GM23338 (cell line): ENCODE measurements around the gene UBN2. TPM values are rescaled to one million over a fixed set of nuclear protein-coding genes. Genes with fewer than 3 reads are reported as not detected.

Source experiments
- ATAC-seq: fragments of 200-7000 bp; cut with Tn5 transposase; 3 replicates; pipeline ENCODE4 v1.9.1; 2020
- DNase-seq: peaks from one replicate; pipeline ENCODE4 v3.0.0-alpha.2; 2015; ENCODE audit warnings: low spot score
- H2AFZ ChIP-seq: fragments of 200-600 bp; sonication (generic); 2 replicates; pipeline ENCODE4 v1.8.0; 2016; ENCODE audit warnings: antibody characterized with exemption, mild to moderate bottlenecking, moderate library complexity
- H3F3A ChIP-seq: fragments of 200-600 bp; sonication (generic); replicated peaks from 2 replicates; pipeline ENCODE4 v1.8.0; 2017; ENCODE audit warnings: antibody characterized with exemption, mixed run types, low read depth
- H3K27ac ChIP-seq: fragments of 200-600 bp; sonication (generic); 2 replicates; pipeline ENCODE4 v1.6.1; 2016; ENCODE audit warnings: low read depth
- H3K27me3 ChIP-seq: fragments of 200-600 bp; sonication (generic); 2 replicates; pipeline ENCODE4 v1.8.0; 2016; ENCODE audit warnings: mild to moderate bottlenecking, mixed run types, moderate library complexity; ENCODE audit not compliant: insufficient read depth
- H3K36me3 ChIP-seq: fragments of 200-600 bp; sonication (generic); 2 replicates; pipeline ENCODE4 v1.8.0; 2016; ENCODE audit warnings: mild to moderate bottlenecking; ENCODE audit not compliant: insufficient read depth
- H3K4me1 ChIP-seq: fragments of 200-600 bp; sonication (generic); 2 replicates; pipeline ENCODE4 v1.8.0; 2016; ENCODE audit warnings: mild to moderate bottlenecking, moderate library complexity; ENCODE audit not compliant: insufficient read depth
- H3K4me2 ChIP-seq: fragments of 200-600 bp; sonication (generic); 2 replicates; pipeline ENCODE4 v1.7.1; 2017; ENCODE audit warnings: mixed run types
- H3K4me3 ChIP-seq: fragments of 200-600 bp; sonication (generic); 2 replicates; pipeline ENCODE4 v1.6.1; 2016; ENCODE audit warnings: mixed run types
- H3K79me2 ChIP-seq: fragments of 200-600 bp; sonication (generic); replicated peaks from 2 replicates; pipeline ENCODE4 v1.8.0; 2017; ENCODE audit warnings: mild to moderate bottlenecking; ENCODE audit not compliant: insufficient read depth
- H3K9me2 ChIP-seq: fragments of 200-600 bp; sonication (generic); 2 replicates; pipeline ENCODE4 v1.8.0; 2017; ENCODE audit not compliant: insufficient read depth
- H4K20me1 ChIP-seq: fragments of 200-600 bp; sonication (generic); replicated peaks from 2 replicates; pipeline ENCODE4 v1.8.0; 2017; ENCODE audit warnings: mild to moderate bottlenecking; ENCODE audit not compliant: insufficient read depth
- H3K27ac Mint-ChIP-seq: 2 replicates; pipeline ENCODE4 v1.8.0; 2020; ENCODE audit warnings: inconsistent platforms, mild to moderate bottlenecking, moderate library complexity, mixed read lengths
- H3K27me3 Mint-ChIP-seq: 3 replicates; pipeline ENCODE4 v1.8.0; 2022; ENCODE audit warnings: low read depth, mild to moderate bottlenecking, moderate library complexity, mixed read lengths, inconsistent platforms; ENCODE audit not compliant: insufficient read depth, poor library complexity
- H3K36me3 Mint-ChIP-seq: 3 replicates; pipeline ENCODE4 v1.8.0; 2021; ENCODE audit warnings: low read depth, mild to moderate bottlenecking, inconsistent platforms, moderate library complexity, mixed read lengths
- H3K4me1 Mint-ChIP-seq: 3 replicates; pipeline ENCODE4 v1.8.0; 2020; ENCODE audit warnings: mild to moderate bottlenecking, inconsistent platforms, mixed read lengths
- H3K4me3 Mint-ChIP-seq: 3 replicates; pipeline ENCODE4 v1.8.0; 2021; ENCODE audit warnings: moderate library complexity, mild to moderate bottlenecking, inconsistent platforms, mixed read lengths
- H3K9me3 Mint-ChIP-seq: 3 replicates; pipeline ENCODE4 v1.8.0; 2020; ENCODE audit warnings: moderate library complexity, mild to moderate bottlenecking, inconsistent platforms, mixed read lengths
- CREB1 ChIP-seq: fragments of 250-450 bp; sonication (Bioruptor Pico); IDR thresholded peaks from 2 replicates; pipeline ENCODE4 v1.5.0; 2020; ENCODE audit warnings: low read depth, mild to moderate bottlenecking, moderate library complexity
- EZH2phosphoT487 ChIP-seq: fragments of 200-600 bp; sonication (generic); IDR thresholded peaks from one replicate; pipeline ENCODE4 v1.8.1; 2018; ENCODE audit warnings: antibody characterized with exemption; ENCODE audit not compliant: unreplicated experiment
- JUNB ChIP-seq: IDR thresholded peaks from one replicate; pipeline ENCODE4 v1.6.1; 2016; ENCODE audit warnings: antibody characterized with exemption; ENCODE audit not compliant: unreplicated experiment
- POLR2AphosphoS5 ChIP-seq: IDR thresholded peaks from 2 replicates; pipeline ENCODE4 v1.6.1; 2016; ENCODE audit warnings: antibody characterized with exemption, low read depth
- STAT1 ChIP-seq: IDR thresholded peaks from one replicate; pipeline ENCODE4 v1.6.1; 2016; ENCODE audit warnings: antibody characterized with exemption; ENCODE audit not compliant: unreplicated experiment
- ZNF114 ChIP-seq: fragments of 250-450 bp; sonication (Bioruptor Pico); IDR thresholded peaks from 2 replicates; pipeline ENCODE4 v1.5.0; 2020; ENCODE audit warnings: mild to moderate bottlenecking, moderate library complexity
- polyA plus RNA-seq: library from polyadenylated mRNA; unstranded; fragments of >200 nt; fragmentation: Nextera tagmentation; extraction: Ambion mirVana; gene quantifications from 2 replicates; pipeline ENCODE4 v1.2.1, GENCODE V29; 2016
- total RNA-seq: library from RNA; depleted of rRNA; stranded (reverse); fragments of >200 nt; shearing (Covaris generic); gene quantifications from 2 replicates; pipeline ENCODE4 v1.2.3, GENCODE V29; 2014
- TF ChIP-seq, protein P1 (sequence below): fragments of 250-450 bp; sonication (Bioruptor Pico); IDR thresholded peaks from 2 replicates; pipeline ENCODE4 v1.5.0; 2020; ENCODE audit warnings: mild to moderate bottlenecking, moderate library complexity
- TF ChIP-seq, protein P2 (sequence below): IDR thresholded peaks from one replicate; pipeline ENCODE4 v1.6.1; 2018; ENCODE audit warnings: antibody characterized with exemption; ENCODE audit not compliant: unreplicated experiment

The UBN2 gene
- total and polyA plus RNA-seq, 2 experiments from 2014 or later = 18.5 to 26.6 TPM

DNA sequence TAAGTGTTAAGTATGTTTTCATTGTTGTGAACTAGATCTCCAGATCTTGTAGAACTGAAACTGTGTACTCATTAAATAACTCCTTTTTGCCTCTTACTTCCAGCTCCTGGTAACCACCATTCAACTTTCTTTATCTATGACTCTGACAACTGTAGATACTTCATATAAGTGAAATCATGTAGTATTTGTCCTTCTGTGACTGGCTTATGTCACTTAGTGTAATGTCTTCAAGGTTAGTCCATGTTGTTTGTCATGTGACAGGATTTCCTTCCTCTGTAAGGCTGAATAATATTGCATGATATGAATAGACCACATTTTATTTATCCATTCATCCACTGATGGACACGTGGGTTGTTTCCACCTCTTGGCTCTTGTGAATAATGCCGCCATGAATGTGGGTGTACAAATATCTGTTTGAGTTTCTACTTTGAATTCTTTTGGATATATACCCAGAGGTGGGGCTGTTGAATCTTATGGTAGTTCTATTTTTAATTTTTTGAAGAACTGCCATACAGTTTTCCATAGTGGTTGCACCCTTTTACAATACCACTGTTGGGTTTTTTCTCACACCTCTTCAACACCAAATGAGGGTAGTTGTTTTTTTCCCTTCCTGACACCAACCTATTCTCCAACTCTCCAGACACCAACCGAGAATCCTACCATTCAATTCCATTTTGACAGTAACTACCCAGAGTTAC lies 99.4 kb downstream of the UBN2 start (continued):
- TF ChIP-seq, protein P1, sequence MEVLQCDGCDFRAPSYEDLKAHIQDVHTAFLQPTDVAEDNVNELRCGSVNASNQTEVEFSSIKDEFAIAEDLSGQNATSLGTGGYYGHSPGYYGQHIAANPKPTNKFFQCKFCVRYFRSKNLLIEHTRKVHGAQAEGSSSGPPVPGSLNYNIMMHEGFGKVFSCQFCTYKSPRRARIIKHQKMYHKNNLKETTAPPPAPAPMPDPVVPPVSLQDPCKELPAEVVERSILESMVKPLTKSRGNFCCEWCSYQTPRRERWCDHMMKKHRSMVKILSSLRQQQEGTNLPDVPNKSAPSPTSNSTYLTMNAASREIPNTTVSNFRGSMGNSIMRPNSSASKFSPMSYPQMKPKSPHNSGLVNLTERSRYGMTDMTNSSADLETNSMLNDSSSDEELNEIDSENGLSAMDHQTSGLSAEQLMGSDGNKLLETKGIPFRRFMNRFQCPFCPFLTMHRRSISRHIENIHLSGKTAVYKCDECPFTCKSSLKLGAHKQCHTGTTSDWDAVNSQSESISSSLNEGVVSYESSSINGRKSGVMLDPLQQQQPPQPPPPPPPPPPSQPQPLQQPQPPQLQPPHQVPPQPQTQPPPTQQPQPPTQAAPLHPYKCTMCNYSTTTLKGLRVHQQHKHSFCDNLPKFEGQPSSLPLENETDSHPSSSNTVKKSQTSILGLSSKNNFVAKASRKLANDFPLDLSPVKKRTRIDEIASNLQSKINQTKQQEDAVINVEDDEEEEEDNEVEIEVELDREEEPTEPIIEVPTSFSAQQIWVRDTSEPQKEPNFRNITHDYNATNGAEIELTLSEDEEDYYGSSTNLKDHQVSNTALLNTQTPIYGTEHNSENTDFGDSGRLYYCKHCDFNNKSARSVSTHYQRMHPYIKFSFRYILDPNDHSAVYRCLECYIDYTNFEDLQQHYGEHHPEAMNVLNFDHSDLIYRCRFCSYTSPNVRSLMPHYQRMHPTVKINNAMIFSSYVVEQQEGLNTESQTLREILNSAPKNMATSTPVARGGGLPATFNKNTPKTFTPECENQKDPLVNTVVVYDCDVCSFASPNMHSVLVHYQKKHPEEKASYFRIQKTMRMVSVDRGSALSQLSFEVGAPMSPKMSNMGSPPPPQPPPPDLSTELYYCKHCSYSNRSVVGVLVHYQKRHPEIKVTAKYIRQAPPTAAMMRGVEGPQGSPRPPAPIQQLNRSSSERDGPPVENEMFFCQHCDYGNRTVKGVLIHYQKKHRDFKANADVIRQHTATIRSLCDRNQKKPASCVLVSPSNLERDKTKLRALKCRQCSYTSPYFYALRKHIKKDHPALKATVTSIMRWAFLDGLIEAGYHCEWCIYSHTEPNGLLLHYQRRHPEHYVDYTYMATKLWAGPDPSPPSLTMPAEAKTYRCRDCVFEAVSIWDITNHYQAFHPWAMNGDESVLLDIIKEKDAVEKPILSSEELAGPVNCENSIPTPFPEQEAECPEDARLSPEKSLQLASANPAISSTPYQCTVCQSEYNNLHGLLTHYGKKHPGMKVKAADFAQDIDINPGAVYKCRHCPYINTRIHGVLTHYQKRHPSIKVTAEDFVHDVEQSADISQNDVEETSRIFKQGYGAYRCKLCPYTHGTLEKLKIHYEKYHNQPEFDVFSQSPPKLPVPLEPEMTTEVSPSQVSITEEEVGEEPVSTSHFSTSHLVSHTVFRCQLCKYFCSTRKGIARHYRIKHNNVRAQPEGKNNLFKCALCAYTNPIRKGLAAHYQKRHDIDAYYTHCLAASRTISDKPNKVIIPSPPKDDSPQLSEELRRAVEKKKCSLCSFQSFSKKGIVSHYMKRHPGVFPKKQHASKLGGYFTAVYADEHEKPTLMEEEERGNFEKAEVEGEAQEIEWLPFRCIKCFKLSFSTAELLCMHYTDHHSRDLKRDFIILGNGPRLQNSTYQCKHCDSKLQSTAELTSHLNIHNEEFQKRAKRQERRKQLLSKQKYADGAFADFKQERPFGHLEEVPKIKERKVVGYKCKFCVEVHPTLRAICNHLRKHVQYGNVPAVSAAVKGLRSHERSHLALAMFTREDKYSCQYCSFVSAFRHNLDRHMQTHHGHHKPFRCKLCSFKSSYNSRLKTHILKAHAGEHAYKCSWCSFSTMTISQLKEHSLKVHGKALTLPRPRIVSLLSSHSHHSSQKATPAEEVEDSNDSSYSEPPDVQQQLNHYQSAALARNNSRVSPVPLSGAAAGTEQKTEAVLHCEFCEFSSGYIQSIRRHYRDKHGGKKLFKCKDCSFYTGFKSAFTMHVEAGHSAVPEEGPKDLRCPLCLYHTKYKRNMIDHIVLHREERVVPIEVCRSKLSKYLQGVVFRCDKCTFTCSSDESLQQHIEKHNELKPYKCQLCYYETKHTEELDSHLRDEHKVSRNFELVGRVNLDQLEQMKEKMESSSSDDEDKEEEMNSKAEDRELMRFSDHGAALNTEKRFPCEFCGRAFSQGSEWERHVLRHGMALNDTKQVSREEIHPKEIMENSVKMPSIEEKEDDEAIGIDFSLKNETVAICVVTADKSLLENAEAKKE = no peak
- TF ChIP-seq JUNB (no peak), STAT1 (no peak)

DNA sequence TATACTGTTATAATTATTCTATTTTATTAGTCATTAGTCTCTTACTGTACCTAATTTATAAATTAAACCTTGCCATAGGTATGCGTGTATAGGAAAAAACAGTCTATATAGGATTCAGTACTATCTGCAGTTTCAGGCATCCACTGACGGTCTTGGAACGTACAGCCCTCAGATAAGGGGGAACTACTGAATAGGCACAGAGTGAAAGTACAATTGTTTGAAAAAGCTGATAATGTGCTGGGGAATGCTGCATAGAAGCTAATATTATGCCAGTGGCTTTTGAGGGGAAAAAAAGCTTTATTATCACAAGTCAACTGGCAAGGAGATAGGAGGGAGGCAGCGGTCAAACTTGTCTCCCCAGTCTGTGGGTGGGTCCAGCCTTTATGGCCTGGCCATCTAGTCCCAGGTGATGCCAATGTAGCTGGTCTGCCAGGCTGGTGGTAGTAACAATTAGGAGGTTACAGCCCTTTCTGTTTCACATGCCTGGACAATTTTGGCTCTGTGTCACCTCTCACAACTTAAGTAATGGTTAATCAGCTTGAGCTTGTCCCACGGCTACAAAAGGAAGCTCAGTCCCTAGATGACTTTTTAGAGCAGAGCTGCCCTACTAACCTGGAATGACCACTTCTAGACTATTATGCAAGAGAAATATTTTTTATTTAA lies 101.8 kb downstream of the UBN2 start:
- no peaks in the 10 kb centered on the region for H3K36me3 Mint-ChIP-seq
- Histone ChIP-seq H2AFZ (0 out of 2 replicates have a peak overlapping the region, but pooled peaks have one; percentile 52), H4K20me1 (no peaks in the 10 kb centered on the region), H3F3A (no peaks in the 10 kb centered on the region), H3K27ac (no peak overlapping the region), H3K4me1 (no peaks in the 10 kb centered on the region), H3K27me3 (no peaks in the 10 kb centered on the region), H3K4me2 (no peak overlapping the region), H3K79me2 (no peaks in the 10 kb centered on the region), H3K9me2 (no peaks in the 10 kb centered on the region), H3K4me3 (no peak overlapping the region), H3K36me3 (no peaks in the 10 kb centered on the region)
- no peak overlapping the region for H3K27ac Mint-ChIP-seq
- no peaks in the 10 kb centered on the region for H3K9me3 Mint-ChIP-seq
- no peaks in the 10 kb centered on the region for H3K27me3 Mint-ChIP-seq
- no peaks in the 10 kb centered on the region for H3K4me1 Mint-ChIP-seq
- no peak overlapping the region for H3K4me3 Mint-ChIP-seq
- DNase-seq (no peak), ATAC-seq (no peak)
- TF ChIP-seq, protein P2, sequence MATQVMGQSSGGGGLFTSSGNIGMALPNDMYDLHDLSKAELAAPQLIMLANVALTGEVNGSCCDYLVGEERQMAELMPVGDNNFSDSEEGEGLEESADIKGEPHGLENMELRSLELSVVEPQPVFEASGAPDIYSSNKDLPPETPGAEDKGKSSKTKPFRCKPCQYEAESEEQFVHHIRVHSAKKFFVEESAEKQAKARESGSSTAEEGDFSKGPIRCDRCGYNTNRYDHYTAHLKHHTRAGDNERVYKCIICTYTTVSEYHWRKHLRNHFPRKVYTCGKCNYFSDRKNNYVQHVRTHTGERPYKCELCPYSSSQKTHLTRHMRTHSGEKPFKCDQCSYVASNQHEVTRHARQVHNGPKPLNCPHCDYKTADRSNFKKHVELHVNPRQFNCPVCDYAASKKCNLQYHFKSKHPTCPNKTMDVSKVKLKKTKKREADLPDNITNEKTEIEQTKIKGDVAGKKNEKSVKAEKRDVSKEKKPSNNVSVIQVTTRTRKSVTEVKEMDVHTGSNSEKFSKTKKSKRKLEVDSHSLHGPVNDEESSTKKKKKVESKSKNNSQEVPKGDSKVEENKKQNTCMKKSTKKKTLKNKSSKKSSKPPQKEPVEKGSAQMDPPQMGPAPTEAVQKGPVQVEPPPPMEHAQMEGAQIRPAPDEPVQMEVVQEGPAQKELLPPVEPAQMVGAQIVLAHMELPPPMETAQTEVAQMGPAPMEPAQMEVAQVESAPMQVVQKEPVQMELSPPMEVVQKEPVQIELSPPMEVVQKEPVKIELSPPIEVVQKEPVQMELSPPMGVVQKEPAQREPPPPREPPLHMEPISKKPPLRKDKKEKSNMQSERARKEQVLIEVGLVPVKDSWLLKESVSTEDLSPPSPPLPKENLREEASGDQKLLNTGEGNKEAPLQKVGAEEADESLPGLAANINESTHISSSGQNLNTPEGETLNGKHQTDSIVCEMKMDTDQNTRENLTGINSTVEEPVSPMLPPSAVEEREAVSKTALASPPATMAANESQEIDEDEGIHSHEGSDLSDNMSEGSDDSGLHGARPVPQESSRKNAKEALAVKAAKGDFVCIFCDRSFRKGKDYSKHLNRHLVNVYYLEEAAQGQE = no peak
- TF ChIP-seq JUNB (no peak), CREB1 (CRISPR knock-in tag) (no peak), EZH2phosphoT487 (no peak), ZNF114 (CRISPR knock-in tag) (no peak), POLR2AphosphoS5 (no peak)
